ENCODE measurements around the gene TMUB2. TPM values are rescaled to one million over a fixed set of nuclear protein-coding genes. Genes with fewer than 3 reads are reported as not detected.
A peak's percentile ranks its signal among the peaks of the same experiment; 100 is the strongest.

The TMUB2 gene
- total RNA-seq, 1 donor from 2014 or later, result 38.8 TPM

DNA sequence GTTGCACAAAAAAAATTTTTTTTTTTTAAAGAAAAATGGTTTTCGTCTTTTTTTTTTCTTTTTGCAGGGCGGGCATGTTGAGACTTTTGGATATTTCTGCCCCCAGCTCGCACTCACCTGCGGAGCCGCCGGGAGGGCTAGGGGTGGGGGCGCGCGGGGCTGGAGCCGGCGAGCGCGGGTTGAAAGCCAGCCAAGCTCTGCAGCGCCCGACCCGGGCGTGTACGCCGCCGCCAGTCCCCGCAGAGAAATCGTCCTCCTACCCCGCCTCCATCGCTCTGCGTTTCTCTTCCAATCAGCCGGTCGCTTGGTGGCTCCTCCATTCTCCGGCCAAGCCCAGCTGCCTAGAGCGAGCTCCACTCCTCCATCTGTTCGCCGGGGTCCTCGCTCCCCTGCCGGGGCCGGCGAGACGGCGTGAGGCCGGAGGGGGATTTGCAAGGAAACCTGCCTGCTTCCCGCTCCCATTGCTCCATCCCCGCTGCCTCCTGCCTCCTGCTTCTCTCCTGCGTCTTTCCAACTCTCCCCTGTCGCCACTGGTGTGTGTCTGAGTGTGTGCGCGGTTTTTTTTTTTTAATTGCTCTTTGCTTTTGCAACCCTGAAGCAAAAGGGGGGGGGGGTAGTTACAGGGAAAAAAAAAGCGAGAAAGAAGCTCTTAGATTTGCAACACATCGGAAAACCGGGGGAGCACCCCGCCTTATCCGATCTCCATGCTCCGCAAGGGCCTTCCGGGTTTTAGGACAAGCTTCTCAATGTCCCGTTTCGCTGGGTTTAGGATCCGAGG, 34.5 kb downstream of the TMUB2 start:
- ATAC-seq (peak; percentile 32), DNase-seq (peak; percentile 87)
- Histone ChIP-seq H3K36me3 (peaks cover 9% of the 10 kb centered on the region), H3K27ac (peak overlapping the region; percentile 97), H3K4me3 (peak overlapping the region; percentile 98), H3K27me3 (no peaks in the 10 kb centered on the region), H3K9me3 (no peaks in the 10 kb centered on the region), H3K4me1 (peaks cover 28% of the 10 kb centered on the region)
- TF ChIP-seq, protein P1, sequence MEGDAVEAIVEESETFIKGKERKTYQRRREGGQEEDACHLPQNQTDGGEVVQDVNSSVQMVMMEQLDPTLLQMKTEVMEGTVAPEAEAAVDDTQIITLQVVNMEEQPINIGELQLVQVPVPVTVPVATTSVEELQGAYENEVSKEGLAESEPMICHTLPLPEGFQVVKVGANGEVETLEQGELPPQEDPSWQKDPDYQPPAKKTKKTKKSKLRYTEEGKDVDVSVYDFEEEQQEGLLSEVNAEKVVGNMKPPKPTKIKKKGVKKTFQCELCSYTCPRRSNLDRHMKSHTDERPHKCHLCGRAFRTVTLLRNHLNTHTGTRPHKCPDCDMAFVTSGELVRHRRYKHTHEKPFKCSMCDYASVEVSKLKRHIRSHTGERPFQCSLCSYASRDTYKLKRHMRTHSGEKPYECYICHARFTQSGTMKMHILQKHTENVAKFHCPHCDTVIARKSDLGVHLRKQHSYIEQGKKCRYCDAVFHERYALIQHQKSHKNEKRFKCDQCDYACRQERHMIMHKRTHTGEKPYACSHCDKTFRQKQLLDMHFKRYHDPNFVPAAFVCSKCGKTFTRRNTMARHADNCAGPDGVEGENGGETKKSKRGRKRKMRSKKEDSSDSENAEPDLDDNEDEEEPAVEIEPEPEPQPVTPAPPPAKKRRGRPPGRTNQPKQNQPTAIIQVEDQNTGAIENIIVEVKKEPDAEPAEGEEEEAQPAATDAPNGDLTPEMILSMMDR (IDR thresholded peaks at IDR 0.05), result no peak
- intact Hi-C loops (cut with DNase I), result no loop called here

DNA sequence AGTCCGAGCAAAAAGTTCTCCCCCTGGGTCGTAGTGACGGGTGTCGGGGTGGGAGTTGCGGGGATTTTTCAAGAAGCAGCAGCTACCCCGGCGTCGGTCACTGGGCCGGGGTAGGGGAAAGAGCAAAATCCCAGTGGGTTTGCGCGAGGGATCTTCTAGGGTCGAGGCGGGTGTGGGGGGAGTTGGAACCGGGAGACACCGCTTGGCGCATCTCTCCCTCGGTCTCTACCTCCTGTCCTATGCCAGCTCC, 35.0 kb downstream of the TMUB2 start:
- Histone ChIP-seq H3K36me3 (peaks cover 4% of the 10 kb centered on the region), H3K4me1 (peaks cover 24% of the 10 kb centered on the region), H3K27ac (peak overlapping the region; percentile 97), H3K4me3 (peak overlapping the region; percentile 98), H3K9me3 (no peaks in the 10 kb centered on the region), H3K27me3 (no peaks in the 10 kb centered on the region)
- intact Hi-C loops (cut with DNase I), result no loop called here
- DNase-seq (peak; percentile 73), ATAC-seq (no peak)
- TF ChIP-seq, protein P1 (IDR thresholded peaks at IDR 0.05), result no peak

DNA sequence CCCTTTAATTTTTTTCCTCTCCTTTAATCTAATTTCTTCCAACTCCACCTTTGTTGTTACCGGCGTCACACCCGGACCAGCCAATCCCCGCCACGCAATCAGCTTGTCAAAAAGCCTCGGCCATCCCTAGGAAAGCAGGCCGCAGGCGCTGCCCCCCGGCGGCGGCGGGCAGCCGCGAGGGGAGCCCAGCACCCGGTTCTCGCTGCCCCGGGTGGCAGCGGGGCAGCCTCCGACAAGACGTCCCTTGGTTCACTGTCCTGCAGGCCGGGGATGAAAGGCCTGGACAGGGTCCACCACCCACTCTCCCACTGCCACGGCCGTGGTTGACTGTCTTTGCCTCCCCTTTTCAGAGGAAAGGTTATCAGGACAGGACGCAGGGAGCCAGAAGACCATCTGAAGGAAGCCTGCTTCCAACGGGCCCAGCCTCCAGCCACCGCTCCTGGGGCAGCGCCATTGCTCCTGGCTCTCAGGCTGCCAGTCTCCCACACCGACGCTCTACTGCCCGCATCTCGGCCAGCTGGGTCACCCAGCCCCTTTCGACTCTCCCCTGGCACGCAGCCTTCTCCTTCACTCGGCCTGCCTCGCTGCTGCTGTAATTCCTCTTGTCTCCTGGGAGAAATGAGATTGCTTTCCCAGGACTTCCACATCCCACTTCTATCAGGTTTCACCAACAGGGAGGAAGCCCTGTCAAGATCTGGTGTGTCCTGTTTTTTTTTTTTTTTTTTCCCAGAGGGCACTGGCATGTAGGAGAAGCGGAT, 35.5 kb downstream of the TMUB2 start:
- TF ChIP-seq, protein P1 (IDR thresholded peaks at IDR 0.05), result peak; percentile 24
- DNase-seq (peak; percentile 90), ATAC-seq (peak; percentile 34)
- Histone ChIP-seq H3K4me1 (peaks cover 19% of the 10 kb centered on the region), H3K27ac (peak overlapping the region; percentile 97), H3K36me3 (no peaks in the 10 kb centered on the region), H3K9me3 (no peaks in the 10 kb centered on the region), H3K27me3 (no peaks in the 10 kb centered on the region), H3K4me3 (peak overlapping the region; percentile 98)
- intact Hi-C loops (cut with DNase I), result no loop called here

DNA sequence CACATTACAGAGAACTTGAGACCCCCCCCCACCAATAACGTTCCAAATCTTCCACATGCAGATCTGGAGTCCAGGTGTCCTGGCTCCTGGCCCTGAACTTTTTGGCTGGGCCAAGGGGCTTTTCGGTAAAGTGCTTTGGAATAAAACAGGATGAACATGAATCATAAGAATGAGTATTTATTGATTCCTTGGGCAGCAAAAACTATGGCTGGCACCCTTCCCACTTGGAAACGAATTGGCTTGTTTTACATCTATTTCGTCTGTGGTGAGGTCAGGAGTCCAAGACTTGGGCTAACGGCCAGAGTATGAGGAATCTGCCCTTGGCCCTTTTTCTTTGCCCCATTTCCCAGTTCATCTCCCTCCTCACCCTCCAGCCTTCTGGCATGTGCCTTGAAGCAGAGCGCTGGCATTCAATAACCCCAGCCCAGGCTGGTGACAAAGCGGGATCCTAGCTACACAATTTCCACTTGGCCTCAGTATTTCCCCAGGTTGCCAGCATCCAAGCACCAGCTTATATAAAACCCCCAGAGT, 36.8 kb downstream of the TMUB2 start:
- TF ChIP-seq, protein P1 (IDR thresholded peaks at IDR 0.05), result no peak
- no peaks in the 10 kb centered on the region for H3K9me3 ChIP-seq
- DNase-seq (no peak), ATAC-seq (no peak)
- H3K36me3 ChIP-seq, result no peaks in the 10 kb centered on the region
- no peak overlapping the region for H3K27ac ChIP-seq
- no peaks in the 10 kb centered on the region for H3K27me3 ChIP-seq
- H3K4me1 ChIP-seq, result peaks cover 10% of the 10 kb centered on the region
- H3K4me3 ChIP-seq, result no peak overlapping the region
- intact Hi-C loops (cut with DNase I), result no loop called here

DNA sequence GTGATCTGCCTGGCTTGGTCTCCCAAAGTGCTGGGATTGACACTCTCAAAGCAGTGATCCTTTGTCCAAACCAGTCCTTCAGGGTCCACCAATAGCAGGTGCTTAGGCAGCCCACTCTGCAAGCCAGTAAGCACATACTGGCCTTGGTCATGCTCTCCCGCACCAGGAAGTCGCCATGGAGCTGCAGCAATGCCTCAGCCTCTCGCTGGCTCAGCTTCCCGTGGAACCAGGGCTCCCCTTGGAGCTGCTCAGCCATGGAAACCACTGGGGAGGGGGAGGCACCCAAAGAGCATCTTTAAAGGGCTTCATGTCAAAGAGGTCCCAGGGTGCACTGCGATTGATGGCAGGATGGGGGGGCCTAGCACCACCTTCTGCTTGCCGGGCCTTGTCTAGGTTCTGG, 42.3 kb downstream of the TMUB2 start:
- Histone ChIP-seq H3K4me1 (no peaks in the 10 kb centered on the region), H3K27ac (no peak overlapping the region), H3K27me3 (no peaks in the 10 kb centered on the region), H3K36me3 (no peaks in the 10 kb centered on the region), H3K4me3 (no peak overlapping the region), H3K9me3 (no peaks in the 10 kb centered on the region)
- intact Hi-C loops (cut with DNase I), result no loop called here
- TF ChIP-seq, protein P1 (IDR thresholded peaks at IDR 0.05), result no peak
- no peak for ATAC-seq
- no peak for DNase-seq

All from upper lobe of right lung (tissue), 1 donor.